Natural killer cell (primary cell): ENCODE results near the gene SERPINB11. TPM values are rescaled to one million over a fixed set of nuclear protein-coding genes. Genes with fewer than 3 reads are reported as not detected.
A peak's percentile ranks its signal among the peaks of the same experiment; 100 is the strongest.

ENCODE experiments used
- ATAC-seq, 3 donors: fragments of 150-1000 bp in 2 of 3; fragments of 200-7000 bp in 1 of 3; cut with Tn5 transposase; 1 replicate in 1 of 3; 2 replicates in 2 of 3; pipeline ENCODE4 v1.10.0; 2021; ENCODE audit warnings: mild to moderate bottlenecking in 2 of 3, moderate library complexity in 2 of 3
- DNase-seq, 2 donors: peaks; one replicate each; pipeline versions ENCODE4 v3.0.0 to v3.0.0-alpha.2; 2013 to 2021; ENCODE audit warnings: mixed read lengths in 1 of 2
- H3K27ac ChIP-seq: one replicate; pipeline ENCODE4 v1.5.1; 2013; ENCODE audit warnings: mild to moderate bottlenecking, low read length
- H3K27me3 ChIP-seq: one replicate; pipeline ENCODE4 v1.6.1; 2013; ENCODE audit warnings: low read length; ENCODE audit not compliant: control insufficient read depth, insufficient read depth
- H3K36me3 ChIP-seq: one replicate; pipeline ENCODE4 v1.6.1; 2013; ENCODE audit warnings: low read length; ENCODE audit not compliant: control insufficient read depth, insufficient read depth
- H3K4me1 ChIP-seq: one replicate; pipeline ENCODE4 v1.6.1; 2013; ENCODE audit warnings: low read length; ENCODE audit not compliant: control insufficient read depth, insufficient read depth
- H3K4me3 ChIP-seq: one replicate; pipeline ENCODE4 v1.5.1; 2013; ENCODE audit warnings: low read length
- H3K9me3 ChIP-seq: one replicate; pipeline ENCODE4 v1.6.1; 2013; ENCODE audit warnings: low read length; ENCODE audit not compliant: control insufficient read depth, insufficient read depth
- H3K27ac Mint-ChIP-seq, 2 donors: one replicate each; pipeline ENCODE4 v1.8.0; 2022; ENCODE audit warnings: mild to moderate bottlenecking in 2 of 2, mixed read lengths in 2 of 2, moderate library complexity in 1 of 2
- H3K27me3 Mint-ChIP-seq, 2 donors: one replicate each; pipeline ENCODE4 v1.8.0; 2022; ENCODE audit warnings: low read depth in 2 of 2, mixed read lengths in 2 of 2
- H3K36me3 Mint-ChIP-seq: one replicate; pipeline ENCODE4 v1.8.0; 2022; ENCODE audit warnings: mixed read lengths
- H3K4me1 Mint-ChIP-seq, 2 donors: one replicate each; pipeline ENCODE4 v1.8.0; 2022; ENCODE audit warnings: mixed read lengths in 2 of 2
- H3K4me3 Mint-ChIP-seq: one replicate; pipeline ENCODE4 v1.8.0; 2022; ENCODE audit warnings: mild to moderate bottlenecking, moderate library complexity, mixed read lengths
- H3K9me3 Mint-ChIP-seq, 2 donors: one replicate each; pipeline ENCODE4 v1.8.0; 2022; ENCODE audit warnings: mixed read lengths in 2 of 2
- WGBS: methylation state at CpG from one replicate; pipeline ENCODE4 v1.1.7; 2013; ENCODE audit warnings: missing lambda C conversion rate; ENCODE audit not compliant: insufficient coverage; 5-methylcytosine and 5-hydroxymethylcytosine counted together
- intact Hi-C: fragments of 100-400 bp; cut with micrococcal nuclease; formaldehyde crosslinking; loops from one replicate; pipeline ENCODE4 v1.14.2; 2022
- total RNA-seq, 4 donors: library from RNA; stranded (reverse); fragments of 120-200 nt in 1 of 4; gene quantifications; one replicate each; pipeline versions ENCODE4 v1.2.3 to v1.2.4, GENCODE V29; 2013 to 2022
- TF ChIP-seq, protein P1 (sequence below): fragments of 200-600 bp; IDR thresholded peaks from one replicate; pipeline ENCODE4 v1.8.0; 2022; ENCODE audit warnings: antibody characterized with exemption

SERPINB11 gene
- total RNA-seq, 3 donors from 2014 or later (not counting 1 experiment from before 2014, with no cell fraction given): not detected

DNA sequence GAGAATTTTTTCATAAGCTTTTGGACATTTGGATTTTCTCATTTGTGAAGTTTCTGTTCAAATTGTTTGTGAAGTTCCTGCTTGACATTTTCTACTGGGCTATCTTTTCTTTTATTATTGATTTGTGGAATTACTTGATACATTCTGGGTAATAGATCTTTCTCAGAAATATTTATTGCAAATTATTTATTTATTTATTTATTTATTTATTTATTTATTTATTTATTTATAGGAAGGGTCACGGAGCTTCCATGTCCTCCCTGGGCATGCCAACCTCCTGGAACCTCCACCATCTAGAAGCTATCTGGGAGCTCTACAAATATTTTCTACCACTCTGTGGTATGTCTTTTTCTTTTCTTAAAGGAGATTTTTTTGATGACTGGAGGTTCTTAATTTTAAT, 46.7 kb downstream of the SERPINB11 start:
- no peaks in the 10 kb centered on the region for H3K36me3 Mint-ChIP-seq
- H3K4me3 Mint-ChIP-seq: no peak overlapping the region
- DNase-seq: no peak
- Histone ChIP-seq H3K9me3 (no peaks in the 10 kb centered on the region), H3K4me3 (no peak overlapping the region), H3K27me3 (no peaks in the 10 kb centered on the region), H3K4me1 (no peaks in the 10 kb centered on the region), H3K27ac (no peak overlapping the region), H3K36me3 (no peaks in the 10 kb centered on the region)
- H3K27me3 Mint-ChIP-seq: peaks cover 0 to 4% of the 10 kb centered on the region in 2 donors
- WGBS: no CpG with 5 or more reads among the region's 1 CpG
- no peak for ATAC-seq
- intact Hi-C loops: no loop called here
- TF ChIP-seq, protein P1, sequence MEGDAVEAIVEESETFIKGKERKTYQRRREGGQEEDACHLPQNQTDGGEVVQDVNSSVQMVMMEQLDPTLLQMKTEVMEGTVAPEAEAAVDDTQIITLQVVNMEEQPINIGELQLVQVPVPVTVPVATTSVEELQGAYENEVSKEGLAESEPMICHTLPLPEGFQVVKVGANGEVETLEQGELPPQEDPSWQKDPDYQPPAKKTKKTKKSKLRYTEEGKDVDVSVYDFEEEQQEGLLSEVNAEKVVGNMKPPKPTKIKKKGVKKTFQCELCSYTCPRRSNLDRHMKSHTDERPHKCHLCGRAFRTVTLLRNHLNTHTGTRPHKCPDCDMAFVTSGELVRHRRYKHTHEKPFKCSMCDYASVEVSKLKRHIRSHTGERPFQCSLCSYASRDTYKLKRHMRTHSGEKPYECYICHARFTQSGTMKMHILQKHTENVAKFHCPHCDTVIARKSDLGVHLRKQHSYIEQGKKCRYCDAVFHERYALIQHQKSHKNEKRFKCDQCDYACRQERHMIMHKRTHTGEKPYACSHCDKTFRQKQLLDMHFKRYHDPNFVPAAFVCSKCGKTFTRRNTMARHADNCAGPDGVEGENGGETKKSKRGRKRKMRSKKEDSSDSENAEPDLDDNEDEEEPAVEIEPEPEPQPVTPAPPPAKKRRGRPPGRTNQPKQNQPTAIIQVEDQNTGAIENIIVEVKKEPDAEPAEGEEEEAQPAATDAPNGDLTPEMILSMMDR: no peak
- H3K27ac Mint-ChIP-seq: no peak overlapping the region
- no peaks in the 10 kb centered on the region for H3K4me1 Mint-ChIP-seq
- H3K9me3 Mint-ChIP-seq: peaks cover 3 to 4% of the 10 kb centered on the region in 2 donors

- no peaks in the 10 kb centered on the region for H3K36me3 Mint-ChIP-seq
- H3K27me3 Mint-ChIP-seq: peaks cover 0 to 4% of the 10 kb centered on the region in 2 donors
- H3K9me3 ChIP-seq: no peaks in the 10 kb centered on the region
- no peaks in the 10 kb centered on the region for H3K4me1 ChIP-seq
- no peak overlapping the region for H3K27ac ChIP-seq
- intact Hi-C loops: no loop called here
- H3K4me1 Mint-ChIP-seq: no peaks in the 10 kb centered on the region
- no peak for DNase-seq
- peaks cover 0 to 3% of the 10 kb centered on the region in 2 donors for H3K9me3 Mint-ChIP-seq
- no peaks in the 10 kb centered on the region for H3K27me3 ChIP-seq
- WGBS: 66% methylated on average over 2 of the region's 2 CpGs
- ATAC-seq: peak in 1 of 3 donors; percentile 14
- H3K27ac Mint-ChIP-seq: no peak overlapping the region
- H3K36me3 ChIP-seq: no peaks in the 10 kb centered on the region
- H3K4me3 Mint-ChIP-seq: no peak overlapping the region
- TF ChIP-seq, protein P1: no peak
- H3K4me3 ChIP-seq: no peak overlapping the region
These were observed 49.9 kb downstream of the SERPINB11 start for GRCh38 chr18:63752636-63753035.

DNA sequence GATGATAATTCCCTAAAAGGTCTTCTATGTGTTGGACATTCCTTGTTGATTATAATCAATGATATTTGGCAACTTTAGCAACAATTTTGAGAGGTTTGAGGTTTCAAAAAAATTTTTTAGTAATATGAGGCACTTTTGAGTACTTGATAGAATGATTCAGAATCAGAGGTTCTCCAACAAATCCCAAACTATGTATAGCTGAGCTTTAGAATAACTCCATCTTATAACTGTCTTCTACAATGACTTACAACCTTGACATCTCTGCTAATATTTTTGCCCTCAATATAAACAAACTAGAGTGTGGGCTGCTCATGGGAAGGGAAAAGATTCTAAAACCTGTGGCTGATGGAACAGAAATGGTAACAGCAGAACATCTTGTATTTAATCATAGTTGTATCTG, 50.9 kb downstream of the SERPINB11 start:
- H3K36me3 ChIP-seq: no peaks in the 10 kb centered on the region
- intact Hi-C loops: no loop called here
- H3K9me3 ChIP-seq: no peaks in the 10 kb centered on the region
- no peaks in the 10 kb centered on the region for H3K27me3 ChIP-seq
- H3K27me3 Mint-ChIP-seq: peaks cover 0 to 4% of the 10 kb centered on the region in 2 donors
- no peak for ATAC-seq
- H3K4me1 Mint-ChIP-seq: no peaks in the 10 kb centered on the region
- no peaks in the 10 kb centered on the region for H3K36me3 Mint-ChIP-seq
- no peak overlapping the region for H3K4me3 ChIP-seq
- TF ChIP-seq, protein P1: no peak
- no peak overlapping the region for H3K4me3 Mint-ChIP-seq
- no peak overlapping the region for H3K27ac Mint-ChIP-seq
- DNase-seq: no peak
- H3K27ac ChIP-seq: no peak overlapping the region
- no peaks in the 10 kb centered on the region for H3K9me3 Mint-ChIP-seq
- H3K4me1 ChIP-seq: no peaks in the 10 kb centered on the region

- H3K36me3 Mint-ChIP-seq: peaks cover 10% of the 10 kb centered on the region
- DNase-seq (no peak), ATAC-seq (no peak)
- H3K4me1 Mint-ChIP-seq: no peaks in the 10 kb centered on the region
- peaks cover 8% of the 10 kb centered on the region for H3K9me3 ChIP-seq
- no peak overlapping the region for H3K27ac Mint-ChIP-seq
- H3K36me3 ChIP-seq: no peaks in the 10 kb centered on the region
- H3K4me1 ChIP-seq: no peaks in the 10 kb centered on the region
- intact Hi-C loops: no loop called here
- H3K4me3 ChIP-seq: no peak overlapping the region
- no peak overlapping the region for H3K4me3 Mint-ChIP-seq
- H3K27me3 ChIP-seq: no peaks in the 10 kb centered on the region
- peaks cover 0 to 6% of the 10 kb centered on the region in 2 donors for H3K27me3 Mint-ChIP-seq
- TF ChIP-seq, protein P1: no peak
- peaks cover 5 to 7% of the 10 kb centered on the region in 2 donors for H3K9me3 Mint-ChIP-seq
- no peak overlapping the region for H3K27ac ChIP-seq
These were observed 54.8 kb downstream of the SERPINB11 start for GRCh38 chr18:63757541-63757940.
